AG04449 (cell line): ENCODE results near the gene ZFAND4.
A peak's percentile ranks its signal among the peaks of the same experiment; 100 is the strongest.

Experiments used
- CTCF ChIA-PET: fragments of 350-600 bp; formaldehyde crosslinking; extraction: SDS; loops from one replicate; lab custom pipeline; 2021; ENCODE audit warnings: antibody characterized with exemption; lab: Yijun Ruan, JAX
- POLR2A ChIA-PET: fragments of 400-600, 350-600 bp; formaldehyde crosslinking; extraction: SDS; loops from one replicate; lab custom pipeline; 2020; ENCODE audit warnings: antibody characterized with exemption, inconsistent platforms; lab: Yijun Ruan, JAX
- DNase-seq: peaks from one replicate; pipeline ENCODE4 v3.0.0-alpha.2; 2010; ENCODE audit warnings: low read depth, low spot score
- H3K4me3 ChIP-seq: 2 replicates; pipeline ENCODE4 v1.5.1; 2011; ENCODE audit warnings: low read depth, mild to moderate bottlenecking, control low read depth, low read length
- CTCF ChIP-seq: IDR thresholded peaks from one replicate; pipeline ENCODE4 v1.5.1; 2011; ENCODE audit warnings: mild to moderate bottlenecking, moderate library complexity, low read length, control low read depth, inconsistent platforms; ENCODE audit not compliant: insufficient read depth; ENCODE audit errors: missing control alignments

ZFAND4 gene

GRCh38 chr10:45599021-45599603, 73.5 kb downstream of the ZFAND4 start:
- no peak for DNase-seq
- no peak overlapping the region for H3K4me3 ChIP-seq
- no peak for TF ChIP-seq CTCF
- POLR2A ChIA-PET, result no interaction called here
- CTCF ChIA-PET, result no interaction called here

DNA sequence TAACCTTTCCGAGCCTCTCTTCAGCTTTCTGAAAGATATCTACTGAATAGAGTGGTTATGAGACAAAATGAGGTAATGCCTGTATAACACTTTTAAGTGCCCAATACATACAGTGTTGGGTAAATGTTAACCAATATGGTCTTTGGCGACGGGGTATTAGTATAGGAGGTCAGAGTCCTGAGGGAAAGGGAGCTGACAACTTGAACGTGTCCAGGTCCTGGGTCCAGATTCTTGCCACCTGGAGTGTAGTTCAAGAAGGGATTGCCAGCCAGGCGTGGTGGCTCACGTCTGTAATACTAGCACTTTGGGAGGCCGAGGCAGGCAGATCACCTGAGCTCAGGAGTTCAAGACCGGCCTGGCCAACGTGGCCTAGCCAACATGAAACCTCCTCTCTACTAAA, 76.0 kb downstream of the ZFAND4 start:
- ChIA-PET POLR2A (no interaction called here), CTCF (no interaction called here)
- TF ChIP-seq CTCF, result no peak
- H3K4me3 ChIP-seq, result no peak overlapping the region
- no peak for DNase-seq

DNA sequence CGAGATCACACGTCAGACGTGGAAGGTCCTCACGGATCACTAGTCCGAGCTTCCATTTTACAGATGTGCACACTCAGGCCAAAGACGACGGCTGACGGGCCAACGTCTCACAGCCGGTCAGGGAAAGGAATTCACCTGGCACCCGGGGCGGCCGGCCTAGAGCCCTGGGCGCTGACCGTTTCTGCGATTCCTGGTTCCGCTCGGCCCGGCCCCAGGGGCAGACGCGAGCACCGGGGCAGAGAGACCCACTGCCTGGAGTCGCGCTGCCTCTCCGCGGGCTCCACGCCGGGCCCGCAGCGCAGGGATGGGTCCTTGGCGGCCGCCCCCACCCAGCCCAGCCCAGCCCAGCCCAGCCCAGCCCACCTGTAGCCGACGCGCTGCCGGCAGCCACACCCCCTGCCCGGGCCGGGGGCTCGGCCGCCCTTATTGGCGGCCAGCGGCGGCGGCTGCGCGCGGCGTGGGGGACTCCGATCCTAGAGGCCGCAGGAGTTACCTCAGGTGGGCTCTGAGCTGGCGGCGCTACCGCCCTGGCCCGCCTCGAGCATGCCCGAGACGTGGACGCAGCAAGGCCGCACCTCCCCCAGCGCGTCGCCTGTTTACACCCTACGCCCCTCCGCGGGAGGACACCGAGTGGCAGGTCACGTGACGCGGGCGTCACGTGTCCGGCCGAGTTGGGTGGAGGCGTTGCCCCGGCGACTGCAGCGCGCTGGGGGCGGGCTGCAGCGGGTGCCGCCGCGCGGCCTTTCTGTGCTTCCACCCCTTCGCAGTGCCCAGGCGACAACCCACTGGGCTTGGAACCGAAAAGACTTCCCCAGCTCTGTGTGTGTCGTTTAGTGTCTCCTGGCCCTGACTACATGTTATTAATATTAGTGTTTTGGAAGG, 78.1 kb downstream of the ZFAND4 start:
- POLR2A ChIA-PET, result interaction anchor here (0.5 kb wide), 1 partner anchor 679 kb away, joined by 3 read pairs; no protein-coding TSS in a partner anchor
- CTCF ChIA-PET, result interaction anchor here (1.1 kb wide), 1 partner anchor 14 kb away, joined by 5 read pairs; no protein-coding TSS in a partner anchor
- peak; percentile 10 for TF ChIP-seq CTCF
- H3K4me3 ChIP-seq, result peak overlapping the region; percentile 79
- DNase-seq, result peak; percentile 52

- ChIA-PET CTCF (interaction anchor here (1.1 kb wide), 1 partner anchor 13 kb away, joined by 5 read pairs; no protein-coding TSS in a partner anchor), POLR2A (interaction anchor here (0.5 kb wide), 1 partner anchor 678 kb away, joined by 3 read pairs; no protein-coding TSS in a partner anchor)
Observed at GRCh38 chr10:45593938-45594275, 78.7 kb downstream of the ZFAND4 start.

DNA sequence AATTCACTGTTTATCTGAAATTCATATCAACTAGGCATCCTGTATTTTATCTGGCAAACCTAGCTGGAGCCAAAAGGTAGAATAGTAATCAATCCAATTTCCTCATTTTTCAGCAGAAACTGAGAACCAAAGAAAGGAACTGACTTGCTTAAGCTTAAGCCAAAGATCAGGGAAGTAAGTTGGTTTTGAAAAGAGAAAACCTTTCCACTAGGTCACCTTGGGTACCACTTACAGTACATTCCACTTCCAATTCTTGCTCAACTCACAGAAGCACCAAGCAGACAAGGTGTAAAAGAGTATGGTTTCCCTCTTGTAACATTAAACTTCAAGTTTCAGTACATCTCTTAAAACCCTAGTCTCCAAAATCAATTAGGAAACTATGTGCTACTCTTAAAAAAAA, 79.6 kb downstream of the ZFAND4 start:
- TF ChIP-seq CTCF, result no peak
- ChIA-PET CTCF (no interaction called here), POLR2A (no interaction called here)
- no peak for DNase-seq
- H3K4me3 ChIP-seq, result no peak overlapping the region

More at GRCh38 chr10:45593938-45594275, 78.7 kb downstream of the ZFAND4 start:
- TF ChIP-seq CTCF, result no peak
- peak overlapping the region; percentile 79 for H3K4me3 ChIP-seq
- no peak for DNase-seq

- CTCF ChIA-PET, result no interaction called here
- no peak for TF ChIP-seq CTCF
- POLR2A ChIA-PET, result no interaction called here
- no peak for DNase-seq
- no peak overlapping the region for H3K4me3 ChIP-seq
Observed at GRCh38 chr10:45592432-45592831, 80.1 kb downstream of the ZFAND4 start.
